ENCODE data around the gene AP4B1.

GRCh38 chr1:113942527-113942926, 37.9 kb upstream of the AP4B1 start:
- TF ChIP-seq CTCF (IDR thresholded peaks at IDR 0.05; ENCODE audit: low read depth, low read length) (no peak), EZH2phosphoT487 (IDR thresholded peaks at IDR 0.05; ENCODE audit: low read depth) (no peak)

All from OCI-LY3 (cell line).